GM21717 (cell line): ENCODE results near the gene TMIE.

Source experiments
- ATAC-seq: cut with Tn5 transposase; IDR thresholded peaks from one replicate; pipeline ENCODE4 v1.9.1; 2021; ENCODE audit warnings: mild to moderate bottlenecking, moderate library complexity; ENCODE audit not compliant: unreplicated experiment

Gene TMIE, protein sequence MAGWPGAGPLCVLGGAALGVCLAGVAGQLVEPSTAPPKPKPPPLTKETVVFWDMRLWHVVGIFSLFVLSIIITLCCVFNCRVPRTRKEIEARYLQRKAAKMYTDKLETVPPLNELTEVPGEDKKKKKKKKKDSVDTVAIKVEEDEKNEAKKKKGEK

DNA sequence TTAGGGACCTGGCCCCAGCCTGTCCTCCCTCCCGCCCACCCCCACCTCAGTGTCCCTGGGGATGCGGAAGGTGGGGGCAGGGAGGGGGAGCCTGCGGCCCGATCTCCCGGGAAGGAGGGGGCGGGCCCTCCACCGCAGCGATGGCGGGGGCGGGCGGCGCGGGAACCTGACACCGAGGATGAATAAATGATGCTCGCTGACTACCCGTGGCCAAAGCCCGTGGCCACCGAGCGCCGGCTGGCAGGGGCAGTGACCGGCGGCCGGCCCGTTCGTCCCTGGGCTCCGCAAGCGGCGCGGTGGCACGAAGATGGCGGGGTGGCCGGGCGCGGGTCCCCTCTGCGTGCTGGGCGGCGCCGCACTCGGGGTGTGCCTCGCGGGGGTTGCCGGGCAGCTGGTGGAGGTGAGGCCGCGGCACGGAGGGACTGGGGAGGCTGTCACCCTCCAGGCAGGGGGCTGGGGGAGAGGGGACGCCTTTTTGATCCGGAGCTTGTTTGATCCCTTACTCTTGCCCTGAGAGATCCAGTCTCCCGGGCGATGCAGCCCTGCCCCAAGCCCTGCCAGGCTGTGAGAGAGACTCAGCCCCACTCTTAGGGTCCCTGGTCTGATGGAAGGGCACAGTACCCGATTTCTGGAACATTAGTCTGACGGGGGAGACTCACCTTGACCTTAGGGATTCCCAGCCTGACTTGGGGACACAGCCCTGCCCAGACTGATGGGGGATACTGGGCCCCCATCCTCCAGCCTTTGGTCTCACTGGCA lies at the start of gene TMIE:
TSS of gene TMIE (plus strand) at position 212 of the 759 bp plus-strand sequence. CDS start at position 308, 96 bp downstream.
- no peak for ATAC-seq

GRCh38 chr3:46655271-46655670 lies 45.9 kb upstream of the TMIE start:
- ATAC-seq = no peak

GRCh38 chr3:46656778-46657556 lies 44.2 kb upstream of the TMIE start:
- ATAC-seq = no peak

DNA sequence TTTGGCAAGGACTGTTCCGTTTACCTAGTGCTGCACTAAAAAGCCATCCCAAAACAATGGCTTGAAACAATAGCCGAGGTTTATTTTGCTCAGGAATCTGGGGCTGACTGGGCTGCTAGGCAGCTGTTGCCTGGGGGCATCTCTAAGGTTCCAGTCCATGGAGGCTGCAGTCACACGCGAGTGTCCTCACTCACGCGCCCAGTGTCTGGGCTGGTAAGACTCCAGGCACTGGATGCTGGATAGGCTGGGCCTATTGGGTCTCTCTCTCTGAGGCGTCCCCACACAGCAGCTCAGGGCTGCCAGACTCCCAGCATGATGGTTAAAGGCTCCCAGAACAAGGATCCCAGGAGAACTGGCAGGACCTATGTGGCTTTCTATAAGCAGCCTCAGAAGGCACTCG lies 41.9 kb upstream of the TMIE start:
- ATAC-seq = no peak

GRCh38 chr3:46660003-46660402 lies 41.2 kb upstream of the TMIE start:
- no peak for ATAC-seq

- ATAC-seq = no peak
Observed at GRCh38 chr3:46660543-46661523, 40.4 kb upstream of the TMIE start.

DNA sequence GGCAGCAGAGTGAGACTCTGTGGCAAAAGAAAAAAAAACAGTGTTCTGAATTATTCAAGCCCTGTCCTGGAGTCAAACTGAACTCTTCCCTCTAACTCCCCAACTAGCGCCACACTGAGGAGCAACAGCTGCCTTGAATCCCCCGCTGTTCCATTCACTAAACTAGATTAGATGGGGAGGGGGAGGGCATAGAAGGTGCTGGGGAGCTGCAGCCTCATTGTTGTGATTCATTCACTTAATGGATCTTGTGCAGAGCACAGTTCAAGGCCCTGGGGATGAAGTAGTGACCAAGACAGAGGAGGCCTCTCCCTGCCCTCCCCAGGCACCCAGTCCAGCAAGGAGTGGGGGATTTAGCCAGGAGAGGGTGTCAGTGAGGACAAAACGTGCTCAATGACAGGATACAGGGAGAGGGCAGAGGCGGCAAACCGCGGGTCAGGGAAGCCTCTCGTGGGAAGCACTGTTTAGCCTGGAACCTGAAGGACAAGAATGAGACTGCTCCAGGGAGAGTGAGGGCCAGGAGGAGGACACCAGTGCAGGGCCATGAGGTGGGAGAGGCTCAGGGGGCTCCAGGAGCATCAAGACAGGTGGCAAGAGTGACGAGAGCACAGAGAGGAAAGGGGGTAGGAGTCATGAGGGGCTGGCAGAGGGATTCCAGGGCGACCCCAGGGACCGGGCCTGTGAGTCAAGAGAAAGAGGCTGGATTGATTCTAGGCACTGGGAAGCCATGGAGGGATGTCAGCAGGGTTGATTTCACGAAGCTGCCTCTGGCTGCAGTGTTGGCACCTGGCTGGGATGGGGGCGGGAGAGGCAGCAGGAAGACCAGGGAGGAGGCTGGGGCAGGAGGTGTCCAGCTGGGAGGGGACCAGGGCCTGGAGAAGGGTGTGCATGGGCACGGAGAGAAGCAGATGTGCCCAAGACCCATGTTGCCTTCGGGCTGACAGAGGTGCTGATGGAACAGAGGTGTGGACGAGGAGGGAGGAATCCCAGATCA lies 39.1 kb upstream of the TMIE start:
- ATAC-seq = no peak

GRCh38 chr3:46662771-46663551 lies 38.2 kb upstream of the TMIE start:
- ATAC-seq = no peak

- ATAC-seq = no peak
Observed at GRCh38 chr3:46663591-46664135, 37.5 kb upstream of the TMIE start.

DNA sequence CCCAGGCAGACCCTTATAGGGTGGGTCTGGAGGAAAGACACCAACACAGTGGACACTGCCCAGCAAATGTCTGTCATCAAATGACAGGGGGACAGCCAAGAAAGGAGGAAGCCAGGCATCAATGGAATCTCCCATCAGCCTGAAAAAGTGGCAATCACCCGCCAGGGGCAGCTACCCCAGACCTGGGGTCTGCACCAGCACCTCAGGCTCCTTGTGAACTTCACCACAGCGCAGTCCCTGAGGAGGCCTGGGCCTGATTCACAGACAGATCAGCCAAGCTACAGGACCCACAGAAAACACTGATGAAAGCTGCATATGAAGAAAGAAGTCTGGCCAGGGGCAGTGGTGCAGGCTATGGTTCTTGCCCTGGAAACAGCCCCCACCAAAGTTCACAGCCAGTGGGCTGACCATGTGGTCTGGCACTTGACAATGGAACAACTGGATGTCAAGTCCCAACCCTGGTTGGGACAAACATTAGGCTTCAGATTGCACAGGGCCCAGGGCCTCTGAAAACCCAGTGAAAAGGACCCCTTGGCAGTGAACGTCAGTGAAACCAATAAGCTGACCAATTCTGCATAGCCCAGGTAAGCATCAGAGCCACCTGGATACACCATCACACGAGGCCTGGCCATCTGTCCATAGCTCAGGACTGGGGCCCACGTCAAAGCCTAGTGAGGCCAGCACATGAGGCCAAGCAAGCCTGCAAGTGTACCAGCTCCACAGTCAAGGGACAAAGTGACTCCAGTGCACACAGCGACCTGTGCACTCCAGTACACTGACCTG lies 36.8 kb upstream of the TMIE start:
- no peak for ATAC-seq

GRCh38 chr3:46664971-46665762 lies 36.0 kb upstream of the TMIE start:
- no peak for ATAC-seq

GRCh38 chr3:46665763-46666452 lies 35.3 kb upstream of the TMIE start:
- ATAC-seq = no peak

GRCh38 chr3:46666453-46666845 lies 34.7 kb upstream of the TMIE start:
- no peak for ATAC-seq

- no peak for ATAC-seq
Observed at GRCh38 chr3:46667061-46667621, 34.1 kb upstream of the TMIE start.

- no peak for ATAC-seq
Observed at GRCh38 chr3:46667657-46668056, 33.5 kb upstream of the TMIE start.

DNA sequence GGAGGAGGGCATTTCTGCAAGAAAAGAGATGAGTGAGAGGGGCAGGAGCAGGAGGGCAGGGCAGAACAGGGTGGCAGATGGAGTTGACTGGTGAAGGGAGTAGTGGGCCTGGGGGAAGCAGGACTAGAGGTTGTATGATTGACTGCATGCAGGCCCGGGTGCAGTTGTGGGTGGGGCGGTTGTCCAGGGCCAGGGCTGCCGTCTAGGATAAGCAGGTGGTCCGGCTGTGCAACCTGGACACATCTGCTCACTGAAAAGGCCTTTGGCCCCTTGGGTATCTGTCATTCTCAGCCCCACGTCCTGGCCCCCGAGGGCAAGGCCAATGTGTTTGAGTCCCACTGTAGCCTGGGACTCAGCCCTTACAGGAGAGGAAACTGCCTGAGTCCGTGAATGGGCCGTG lies 33.1 kb upstream of the TMIE start:
- no peak for ATAC-seq
